Karpas-422 (cell line): ENCODE measurements around the gene GPA33. TPM values are rescaled to one million over a fixed set of nuclear protein-coding genes. Genes with fewer than 3 reads are reported as not detected.

Source experiments
- DNase-seq: peaks from one replicate; pipeline ENCODE4 v3.0.0-alpha.2; 2015
- H2AFZ ChIP-seq: fragments of 200-600 bp; sonication (generic); 2 replicates; pipeline ENCODE4 v1.6.1; 2014; ENCODE audit warnings: antibody characterized with exemption, low read length, mixed read lengths
- H3K27ac ChIP-seq: fragments of 200-600 bp; sonication (generic); 2 replicates; pipeline ENCODE4 v1.5.1; 2014; ENCODE audit warnings: mild to moderate bottlenecking, low read length, moderate library complexity
- H3K27me3 ChIP-seq: fragments of 200-600 bp; sonication (generic); 2 replicates; pipeline ENCODE4 v1.6.1; 2014; ENCODE audit warnings: low read length, mixed read lengths
- H3K36me3 ChIP-seq: fragments of 200-600 bp; sonication (generic); 2 replicates; pipeline ENCODE4 v1.6.1; 2014; ENCODE audit warnings: low read length, mixed read lengths; ENCODE audit not compliant: insufficient read depth
- H3K4me1 ChIP-seq: fragments of 200-600 bp; sonication (generic); 2 replicates; pipeline ENCODE4 v1.6.1; 2014; ENCODE audit warnings: mild to moderate bottlenecking, low read length, mixed read lengths
- H3K4me2 ChIP-seq: fragments of 200-600 bp; sonication (generic); 2 replicates; pipeline ENCODE4 v1.6.1; 2014; ENCODE audit warnings: low read length, low read depth, mild to moderate bottlenecking; ENCODE audit not compliant: poor library complexity, severe bottlenecking
- H3K4me3 ChIP-seq: fragments of 200-600 bp; sonication (generic); 2 replicates; pipeline ENCODE4 v1.5.1; 2014; ENCODE audit warnings: mild to moderate bottlenecking, antibody characterized with exemption, low read length, mixed read lengths
- H3K79me2 ChIP-seq: fragments of 200-600 bp; sonication (generic); 2 replicates; pipeline ENCODE4 v1.6.1; 2014; ENCODE audit warnings: mild to moderate bottlenecking, low read length, mixed read lengths
- H3K9ac ChIP-seq: fragments of 200-600 bp; sonication (generic); 2 replicates; pipeline ENCODE4 v1.6.0; 2014; ENCODE audit warnings: low read length
- H3K9me2 ChIP-seq: fragments of 200-600 bp; sonication (generic), shearing (Covaris generic); replicated peaks from 2 replicates; pipeline ENCODE4 v1.6.0; 2014; ENCODE audit warnings: mild to moderate bottlenecking, low read length, moderate library complexity; ENCODE audit not compliant: insufficient read depth
- H3K9me3 ChIP-seq: fragments of 300-700, 200-600 bp; sonication (generic); 2 replicates; pipeline ENCODE4 v1.6.1; 2014; ENCODE audit warnings: low read length, mixed read lengths
- H4K20me1 ChIP-seq: fragments of 200-600 bp; sonication (generic); 2 replicates; pipeline ENCODE4 v1.6.1; 2014; ENCODE audit warnings: mild to moderate bottlenecking, antibody characterized with exemption, low read length, low read depth; ENCODE audit not compliant: insufficient read depth
- total RNA-seq: library from RNA; depleted of rRNA; stranded (reverse); fragments of >200 nt; shearing (Covaris generic); gene quantifications from 2 replicates; pipeline ENCODE4 v1.2.3, GENCODE V29; 2014; ENCODE audit warnings: low replicate concordance

The GPA33 gene
- total RNA-seq, 1 experiment from 2014 or later: not detected

DNA sequence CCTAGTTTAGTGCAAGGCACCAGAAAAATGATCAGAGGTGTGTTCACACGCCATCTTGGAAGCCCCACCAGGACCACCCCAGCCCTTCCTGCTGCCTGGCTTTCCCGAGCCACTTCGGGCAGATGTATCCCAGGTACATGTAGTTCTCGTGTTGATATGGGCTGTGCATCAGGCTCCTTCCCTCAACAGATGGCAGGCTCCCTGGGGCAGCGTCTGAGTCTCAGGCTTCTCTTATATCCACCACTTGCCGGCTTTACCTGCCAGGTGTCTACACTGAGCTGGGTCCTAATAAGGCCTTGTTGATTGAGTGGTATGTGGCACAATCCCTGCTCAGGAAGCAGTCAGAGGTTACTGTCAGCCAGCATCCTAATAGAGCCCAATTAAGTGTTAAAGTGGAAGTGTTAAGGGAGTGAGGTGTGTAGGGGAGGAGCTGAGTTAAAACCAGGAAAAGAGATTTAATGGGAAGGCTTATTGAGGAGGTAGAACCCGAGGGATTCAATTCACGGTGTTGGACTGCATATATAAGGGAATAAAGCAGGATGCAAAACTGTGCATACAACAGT, 8.5 kb downstream of the GPA33 start:
- no peaks in the 10 kb centered on the region for H3K9me3 ChIP-seq
- no peak overlapping the region for H3K27ac ChIP-seq
- DNase-seq: no peak
- no peak overlapping the region for H2AFZ ChIP-seq
- no peaks in the 10 kb centered on the region for H3K9me2 ChIP-seq
- H3K9ac ChIP-seq: no peak overlapping the region
- no peak overlapping the region for H3K4me3 ChIP-seq
- H3K36me3 ChIP-seq: no peaks in the 10 kb centered on the region
- H3K4me1 ChIP-seq: no peaks in the 10 kb centered on the region
- H3K27me3 ChIP-seq: no peaks in the 10 kb centered on the region
- no peaks in the 10 kb centered on the region for H3K79me2 ChIP-seq
- no peaks in the 10 kb centered on the region for H4K20me1 ChIP-seq
- no peak overlapping the region for H3K4me2 ChIP-seq

DNA sequence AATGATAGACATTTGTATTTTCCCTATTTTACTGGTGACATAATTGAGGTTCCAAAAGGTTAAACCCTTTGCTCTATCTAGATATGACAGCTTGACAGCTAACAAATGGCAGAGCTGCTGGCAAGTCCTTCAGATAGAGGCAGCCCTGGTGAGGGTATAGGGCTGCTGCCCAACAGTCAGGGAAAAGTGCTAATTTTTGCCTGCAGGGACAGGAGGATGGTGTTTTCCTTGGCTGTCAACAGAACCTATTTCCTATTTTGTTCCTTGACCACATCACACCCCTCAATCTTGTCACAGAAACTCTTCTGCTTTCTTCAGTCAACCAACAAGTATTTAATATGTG, 12.3 kb downstream of the GPA33 start:
- no peaks in the 10 kb centered on the region for H3K36me3 ChIP-seq
- no peaks in the 10 kb centered on the region for H3K4me1 ChIP-seq
- no peak for DNase-seq
- H3K9ac ChIP-seq: no peak overlapping the region
- no peaks in the 10 kb centered on the region for H3K79me2 ChIP-seq
- no peak overlapping the region for H3K27ac ChIP-seq
- no peaks in the 10 kb centered on the region for H3K27me3 ChIP-seq
- H2AFZ ChIP-seq: no peak overlapping the region
- no peak overlapping the region for H3K4me3 ChIP-seq
- H3K4me2 ChIP-seq: no peak overlapping the region
- no peaks in the 10 kb centered on the region for H4K20me1 ChIP-seq
- H3K9me2 ChIP-seq: no peaks in the 10 kb centered on the region
- no peaks in the 10 kb centered on the region for H3K9me3 ChIP-seq

DNA sequence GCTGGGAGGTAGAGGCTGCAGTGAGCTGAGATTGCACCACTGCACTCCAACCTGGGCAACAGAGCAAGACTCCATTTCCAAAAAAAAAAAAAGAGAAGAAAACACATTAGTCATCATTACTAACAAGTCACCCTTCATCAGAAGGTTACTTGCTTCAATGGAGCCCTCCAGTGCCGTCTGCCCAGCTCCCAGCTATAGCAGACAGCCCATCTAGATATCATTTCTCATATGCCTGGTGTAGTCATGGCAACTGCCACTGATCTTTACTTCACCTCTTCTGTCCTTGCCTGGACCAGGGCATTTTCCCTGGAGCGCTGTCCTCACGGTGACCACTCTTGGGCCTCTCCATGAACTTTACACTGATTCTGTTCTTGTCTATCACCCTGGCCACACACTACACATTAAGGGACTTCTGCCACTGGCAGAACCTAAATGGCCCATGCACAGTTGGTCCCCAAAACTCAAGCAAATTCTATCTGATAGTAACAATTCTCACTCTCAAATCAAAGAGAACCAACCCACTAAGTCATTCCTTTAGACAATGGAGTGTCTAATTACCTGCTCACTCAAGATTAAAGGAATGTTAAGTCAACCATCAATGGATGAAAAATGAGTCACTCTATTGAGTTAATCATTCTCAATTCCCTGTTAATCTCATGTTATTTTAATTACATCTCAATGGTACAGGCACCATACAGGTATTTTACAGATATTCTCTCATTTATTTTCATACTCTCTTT, 12.9 kb downstream of the GPA33 start:
- no peak overlapping the region for H3K4me2 ChIP-seq
- H3K36me3 ChIP-seq: no peaks in the 10 kb centered on the region
- no peaks in the 10 kb centered on the region for H4K20me1 ChIP-seq
- H3K4me3 ChIP-seq: no peak overlapping the region
- no peaks in the 10 kb centered on the region for H3K4me1 ChIP-seq
- H3K27ac ChIP-seq: no peak overlapping the region
- H2AFZ ChIP-seq: no peak overlapping the region
- DNase-seq: no peak
- no peak overlapping the region for H3K9ac ChIP-seq
- no peaks in the 10 kb centered on the region for H3K9me3 ChIP-seq
- no peaks in the 10 kb centered on the region for H3K79me2 ChIP-seq
- no peaks in the 10 kb centered on the region for H3K27me3 ChIP-seq
- H3K9me2 ChIP-seq: no peaks in the 10 kb centered on the region

DNA sequence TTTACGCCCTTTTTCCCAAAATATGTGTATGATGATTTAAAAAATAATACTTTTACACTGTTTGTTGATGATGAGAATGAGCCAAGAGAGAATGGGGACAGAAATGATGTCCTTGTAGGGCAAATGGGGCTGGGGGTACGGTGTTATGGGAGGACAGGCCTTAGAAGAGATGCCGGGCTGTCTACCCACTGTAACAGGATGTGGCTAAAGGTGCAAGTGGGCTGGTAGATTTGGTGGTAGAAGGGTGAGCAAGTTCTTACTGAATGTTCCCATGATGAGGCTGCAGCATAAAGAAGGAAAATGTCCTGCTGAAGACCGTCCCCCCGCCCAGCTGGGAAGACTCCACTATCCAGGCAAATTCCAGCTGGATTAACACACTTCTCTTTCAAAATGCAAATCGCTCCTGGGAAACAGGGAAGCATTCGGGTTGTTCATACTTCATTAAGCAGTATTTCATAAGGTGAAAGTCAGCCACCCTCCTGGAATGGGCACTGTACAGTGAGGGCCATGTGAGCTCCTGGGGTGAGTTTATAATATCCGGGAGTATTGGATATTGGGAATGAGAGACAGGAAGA, 14.0 kb downstream of the GPA33 start:
- H3K4me3 ChIP-seq: no peak overlapping the region

DNA sequence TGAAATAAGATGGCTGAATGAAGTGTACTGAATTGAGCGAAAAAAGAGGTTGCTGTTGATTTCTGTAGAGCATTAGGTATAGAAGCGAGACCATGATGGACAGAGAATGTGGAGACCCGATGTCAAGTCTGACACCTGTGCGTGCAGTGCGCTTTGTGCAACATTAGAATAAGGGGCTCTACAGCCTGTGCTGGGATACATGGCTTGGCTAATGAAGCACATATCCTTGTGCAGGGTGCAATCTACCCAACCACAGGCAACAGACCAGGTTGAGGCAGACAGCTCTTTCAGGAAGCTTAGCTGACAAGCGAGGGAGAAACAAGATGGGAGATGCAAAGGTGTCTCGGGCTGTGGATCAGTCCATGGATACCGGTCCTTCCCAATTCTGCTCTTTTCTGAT, 18.9 kb downstream of the GPA33 start:
- H3K9ac ChIP-seq: no peak overlapping the region
- no peaks in the 10 kb centered on the region for H3K27me3 ChIP-seq
- no peak overlapping the region for H3K4me3 ChIP-seq

More for the DNA sequence above, 14.0 kb downstream of the GPA33 start:
- H3K9me2 ChIP-seq: no peaks in the 10 kb centered on the region
- no peaks in the 10 kb centered on the region for H3K4me1 ChIP-seq
- no peak overlapping the region for H3K4me2 ChIP-seq
- no peak overlapping the region for H3K9ac ChIP-seq
- H3K36me3 ChIP-seq: no peaks in the 10 kb centered on the region
- H3K27me3 ChIP-seq: no peaks in the 10 kb centered on the region
- no peaks in the 10 kb centered on the region for H3K79me2 ChIP-seq
- H4K20me1 ChIP-seq: no peaks in the 10 kb centered on the region
- H3K27ac ChIP-seq: no peak overlapping the region
- no peaks in the 10 kb centered on the region for H3K9me3 ChIP-seq
- no peak for DNase-seq
- no peak overlapping the region for H2AFZ ChIP-seq

DNA sequence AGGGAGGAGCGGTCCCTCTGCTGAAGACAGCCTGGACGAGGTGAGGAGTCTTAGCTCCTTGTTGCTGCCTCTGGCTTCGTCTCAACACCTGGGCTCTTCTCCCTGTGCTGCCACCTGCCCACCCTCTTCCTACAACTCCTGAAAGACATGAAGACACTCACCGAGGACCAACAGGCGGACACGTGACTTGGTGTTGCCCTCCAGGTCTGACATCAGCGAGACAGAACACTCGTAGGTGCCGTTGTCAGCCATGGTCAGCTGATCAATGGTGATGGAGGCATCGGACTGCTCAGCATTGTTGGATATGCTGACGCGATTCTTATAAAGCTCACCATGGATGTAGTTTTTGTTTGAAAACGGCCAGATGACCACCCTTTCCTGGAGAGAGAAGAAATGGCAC, 21.4 kb downstream of the GPA33 start:
- Histone ChIP-seq H3K4me1 (peaks cover 4% of the 10 kb centered on the region; the same call in 1 of the 2 replicates), H3K4me3 (no peak overlapping the region), H3K27ac (no peak overlapping the region), H3K4me2 (no peak overlapping the region), H3K9me3 (no peaks in the 10 kb centered on the region), H3K36me3 (no peaks in the 10 kb centered on the region), H3K9ac (no peak overlapping the region), H3K9me2 (no peaks in the 10 kb centered on the region), H3K27me3 (no peaks in the 10 kb centered on the region), H3K79me2 (no peaks in the 10 kb centered on the region), H2AFZ (no peak overlapping the region), H4K20me1 (no peaks in the 10 kb centered on the region)
- no peak for DNase-seq

More for the DNA sequence above, 18.9 kb downstream of the GPA33 start:
- no peaks in the 10 kb centered on the region for H3K9me3 ChIP-seq
- no peak overlapping the region for H3K4me2 ChIP-seq
- H3K9me2 ChIP-seq: no peaks in the 10 kb centered on the region
- no peaks in the 10 kb centered on the region for H4K20me1 ChIP-seq
- no peak overlapping the region for H2AFZ ChIP-seq
- DNase-seq: peak; percentile 39
- H3K4me1 ChIP-seq: peaks cover 2% of the 10 kb centered on the region; the same call in 1 of the 2 replicates
- no peaks in the 10 kb centered on the region for H3K79me2 ChIP-seq
- no peak overlapping the region for H3K27ac ChIP-seq
- H3K36me3 ChIP-seq: no peaks in the 10 kb centered on the region

DNA sequence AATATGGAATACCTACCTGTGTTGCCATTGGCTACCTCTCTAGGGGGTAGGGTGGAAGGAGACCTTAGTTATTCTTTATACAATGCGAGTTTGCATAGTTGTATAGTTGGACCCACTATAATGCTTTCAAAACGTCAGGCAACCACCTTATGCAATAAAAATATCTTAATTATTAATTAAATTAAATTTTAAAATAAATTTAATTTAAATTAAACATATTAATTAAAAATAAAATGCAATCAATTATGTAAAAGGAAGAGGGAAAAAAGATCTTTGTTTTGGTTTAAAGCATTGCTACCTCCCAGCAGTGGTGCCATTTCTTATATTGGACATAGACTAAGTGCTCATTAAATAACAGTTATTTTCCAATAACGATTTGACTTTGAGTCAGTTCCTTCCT, 22.3 kb downstream of the GPA33 start:
- H4K20me1 ChIP-seq: no peaks in the 10 kb centered on the region
- no peak overlapping the region for H3K4me2 ChIP-seq
- H2AFZ ChIP-seq: no peak overlapping the region
- no peak for DNase-seq
- H3K9ac ChIP-seq: no peak overlapping the region
- no peaks in the 10 kb centered on the region for H3K36me3 ChIP-seq
- H3K27me3 ChIP-seq: no peaks in the 10 kb centered on the region
- no peaks in the 10 kb centered on the region for H3K79me2 ChIP-seq
- H3K9me3 ChIP-seq: no peaks in the 10 kb centered on the region
- H3K27ac ChIP-seq: no peak overlapping the region
- H3K9me2 ChIP-seq: no peaks in the 10 kb centered on the region
- H3K4me3 ChIP-seq: no peak overlapping the region
- H3K4me1 ChIP-seq: peaks cover 4% of the 10 kb centered on the region; the same call in 1 of the 2 replicates

DNA sequence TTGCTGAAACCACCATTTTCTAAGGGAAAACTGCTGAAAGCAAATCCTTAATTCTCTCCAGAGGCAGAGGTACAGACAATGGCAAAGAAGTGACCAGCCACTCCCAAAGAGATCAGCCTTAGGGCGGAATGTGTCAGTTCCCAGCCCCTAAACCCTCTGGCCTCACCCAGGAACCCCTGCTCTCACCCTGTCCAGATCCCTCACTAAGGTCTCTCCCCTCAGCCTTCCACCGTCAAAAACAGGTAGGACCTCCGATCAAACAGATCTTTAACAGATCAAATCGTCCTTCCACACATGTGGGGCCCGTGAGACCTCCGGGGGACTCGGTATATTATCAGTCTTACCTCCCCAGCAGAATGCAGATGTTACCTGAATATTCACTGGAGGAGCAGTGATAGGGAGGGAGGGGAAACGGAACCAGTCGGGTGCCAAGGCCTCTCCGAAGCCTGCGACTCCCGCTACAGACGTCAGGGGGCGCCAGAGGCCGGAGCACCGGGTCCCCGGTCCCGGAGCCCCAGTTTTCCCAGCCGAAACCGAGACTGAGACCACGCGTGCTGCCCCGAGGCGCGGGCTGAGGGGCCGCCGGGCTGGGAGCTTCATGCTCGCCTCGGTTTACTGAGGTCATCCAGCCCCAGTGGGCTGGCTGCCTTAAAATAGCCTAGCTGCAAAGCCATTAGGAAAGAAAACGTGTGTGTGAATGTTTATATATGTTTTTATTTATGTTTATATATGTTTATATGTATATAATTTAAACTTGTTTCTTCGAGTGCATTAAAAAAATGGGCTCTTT, 23.6 kb downstream of the GPA33 start:
- no peaks in the 10 kb centered on the region for H3K9me3 ChIP-seq
- no peaks in the 10 kb centered on the region for H3K9me2 ChIP-seq
- peak overlapping the region; percentile 44; the same call in 1 of the 2 replicates for H2AFZ ChIP-seq
- H3K4me1 ChIP-seq: peaks cover 4% of the 10 kb centered on the region; the same call in 1 of the 2 replicates
- peak overlapping the region; percentile 55; the same call in 1 of the 2 replicates for H3K9ac ChIP-seq
- no peaks in the 10 kb centered on the region for H3K27me3 ChIP-seq
- H3K79me2 ChIP-seq: no peaks in the 10 kb centered on the region
- no peak overlapping the region for H3K27ac ChIP-seq
- H3K4me2 ChIP-seq: peak overlapping the region; percentile 68
- no peaks in the 10 kb centered on the region for H3K36me3 ChIP-seq
- no peak overlapping the region; the same call in 1 of the 2 replicates for H3K4me3 ChIP-seq
- DNase-seq: peak; percentile 90
- H4K20me1 ChIP-seq: no peaks in the 10 kb centered on the region
